C4-2B (cell line): ENCODE data around the gene UNC50.

Experiments used
- H3K27ac ChIP-seq: fragments of 450-650 bp; 2 replicates; pipeline ENCODE4 v1.5.1; 2017
- ZFX ChIP-seq: fragments of 450-650 bp; IDR thresholded peaks from 2 replicates; pipeline ENCODE4 v1.6.1; 2017
- TF ChIP-seq, protein P1 (sequence below): fragments of 450-650 bp; conservative IDR thresholded peaks from 2 replicates; pipeline ENCODE4 v1.5.1; 2017; ENCODE audit warnings: mild to moderate bottlenecking

Gene UNC50

DNA sequence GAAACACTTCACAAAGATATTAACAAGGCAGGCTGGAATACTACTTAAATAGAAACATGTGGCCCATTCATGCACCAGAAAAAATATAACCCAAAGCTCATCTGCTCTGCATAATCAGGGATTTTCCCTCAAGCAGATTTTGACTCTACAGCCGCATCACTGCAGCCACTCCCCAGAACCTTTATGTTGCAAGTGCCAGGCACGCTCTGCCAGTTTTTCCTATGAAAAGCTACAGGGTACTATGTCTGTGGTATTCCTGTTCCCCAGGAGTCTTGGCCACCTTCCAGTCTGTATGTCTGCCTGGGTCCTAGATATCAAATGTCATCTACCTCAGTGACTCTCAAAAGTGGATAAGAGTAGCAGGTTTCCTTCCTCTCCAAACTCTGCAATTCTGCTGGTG lies 3.8 kb upstream of the UNC50 start:
- TF ChIP-seq, protein P1, sequence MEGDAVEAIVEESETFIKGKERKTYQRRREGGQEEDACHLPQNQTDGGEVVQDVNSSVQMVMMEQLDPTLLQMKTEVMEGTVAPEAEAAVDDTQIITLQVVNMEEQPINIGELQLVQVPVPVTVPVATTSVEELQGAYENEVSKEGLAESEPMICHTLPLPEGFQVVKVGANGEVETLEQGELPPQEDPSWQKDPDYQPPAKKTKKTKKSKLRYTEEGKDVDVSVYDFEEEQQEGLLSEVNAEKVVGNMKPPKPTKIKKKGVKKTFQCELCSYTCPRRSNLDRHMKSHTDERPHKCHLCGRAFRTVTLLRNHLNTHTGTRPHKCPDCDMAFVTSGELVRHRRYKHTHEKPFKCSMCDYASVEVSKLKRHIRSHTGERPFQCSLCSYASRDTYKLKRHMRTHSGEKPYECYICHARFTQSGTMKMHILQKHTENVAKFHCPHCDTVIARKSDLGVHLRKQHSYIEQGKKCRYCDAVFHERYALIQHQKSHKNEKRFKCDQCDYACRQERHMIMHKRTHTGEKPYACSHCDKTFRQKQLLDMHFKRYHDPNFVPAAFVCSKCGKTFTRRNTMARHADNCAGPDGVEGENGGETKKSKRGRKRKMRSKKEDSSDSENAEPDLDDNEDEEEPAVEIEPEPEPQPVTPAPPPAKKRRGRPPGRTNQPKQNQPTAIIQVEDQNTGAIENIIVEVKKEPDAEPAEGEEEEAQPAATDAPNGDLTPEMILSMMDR = no peak
- no peak for TF ChIP-seq ZFX
- H3K27ac ChIP-seq = no peak overlapping the region

DNA sequence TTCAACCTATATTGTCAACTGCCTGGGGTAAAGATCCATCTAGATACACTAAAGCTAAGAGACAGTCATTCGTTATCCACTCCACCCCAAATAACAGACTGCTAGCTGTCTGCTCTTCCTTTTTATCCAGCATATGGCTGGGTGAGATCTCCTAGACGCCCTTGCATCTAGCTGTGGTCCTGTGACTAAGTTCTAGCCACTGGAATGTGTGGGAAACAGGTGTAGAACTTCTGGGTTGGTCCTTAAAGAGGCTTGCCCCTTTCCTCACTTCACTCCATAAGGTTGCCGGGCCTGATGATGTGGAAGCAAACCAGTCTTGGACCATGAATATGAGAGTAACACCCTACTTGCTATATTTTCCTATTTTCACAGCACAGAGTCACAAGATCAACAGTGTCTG lies 3.3 kb upstream of the UNC50 start:
- H3K27ac ChIP-seq = no peak overlapping the region
- no peak for TF ChIP-seq ZFX
- TF ChIP-seq, protein P1 = no peak

DNA sequence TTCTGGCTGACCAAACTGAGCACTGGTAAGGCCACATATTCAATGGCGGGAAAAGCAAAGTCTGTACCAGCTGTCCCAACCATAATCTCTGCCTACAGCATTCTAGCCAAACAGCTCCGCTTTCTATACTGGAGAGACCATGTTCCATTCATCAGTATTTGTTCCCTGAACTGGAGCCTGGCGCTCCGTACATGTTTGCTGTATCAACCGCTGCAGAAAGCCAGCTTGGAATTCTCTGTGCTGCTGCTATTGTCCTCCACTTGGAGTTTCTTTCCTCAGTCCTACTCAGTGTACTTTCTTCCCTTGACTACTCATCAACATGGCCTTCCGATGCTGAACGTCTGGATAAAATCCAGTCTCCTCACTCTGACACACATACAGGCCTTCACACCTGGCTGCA lies 2.0 kb upstream of the UNC50 start:
- no peak overlapping the region; the same call in 1 of the 2 replicates for H3K27ac ChIP-seq
- TF ChIP-seq, protein P1 = no peak
- no peak for TF ChIP-seq ZFX

DNA sequence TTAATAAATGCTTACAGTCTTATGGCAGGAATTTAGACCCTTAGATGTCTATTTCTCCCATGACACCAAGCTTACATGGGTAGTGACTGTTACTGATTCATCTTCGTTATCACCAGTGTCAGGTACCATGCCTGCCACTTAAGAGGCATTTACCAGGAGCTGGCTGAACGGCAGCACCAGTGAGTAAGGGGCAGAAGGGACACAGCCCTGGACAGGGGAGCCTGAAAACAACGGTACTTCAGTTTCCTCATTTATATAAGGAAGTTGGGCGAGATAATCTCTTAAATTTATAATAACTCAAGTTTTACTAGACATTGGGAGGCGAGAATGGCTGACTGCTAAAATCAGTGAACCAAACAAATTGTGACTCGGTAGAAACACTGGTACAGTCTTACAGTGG lies 1.3 kb upstream of the UNC50 start:
- H3K27ac ChIP-seq = no peak overlapping the region
- TF ChIP-seq ZFX = no peak
- TF ChIP-seq, protein P1 = no peak

DNA sequence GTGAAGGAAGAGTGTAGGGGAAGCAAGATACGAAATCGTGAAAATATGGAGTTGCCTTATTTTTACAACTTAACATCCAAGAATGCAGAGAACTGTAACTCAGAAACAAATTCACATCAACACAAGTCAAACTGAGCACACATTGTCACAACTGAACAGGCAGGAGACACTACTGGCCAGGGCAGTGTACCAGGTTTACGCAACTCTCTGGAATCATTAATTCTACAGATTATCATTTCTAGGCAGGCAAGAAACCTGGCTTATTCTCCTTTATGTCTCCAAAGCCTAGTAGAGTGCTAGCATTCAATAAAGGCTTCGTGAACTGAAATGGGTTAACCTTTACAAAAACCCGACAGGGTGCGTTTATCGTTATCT lies 661 bp upstream of the UNC50 start:
- TF ChIP-seq, protein P1 = no peak
- TF ChIP-seq ZFX = no peak
- H3K27ac ChIP-seq = peak overlapping the region; percentile 92

DNA sequence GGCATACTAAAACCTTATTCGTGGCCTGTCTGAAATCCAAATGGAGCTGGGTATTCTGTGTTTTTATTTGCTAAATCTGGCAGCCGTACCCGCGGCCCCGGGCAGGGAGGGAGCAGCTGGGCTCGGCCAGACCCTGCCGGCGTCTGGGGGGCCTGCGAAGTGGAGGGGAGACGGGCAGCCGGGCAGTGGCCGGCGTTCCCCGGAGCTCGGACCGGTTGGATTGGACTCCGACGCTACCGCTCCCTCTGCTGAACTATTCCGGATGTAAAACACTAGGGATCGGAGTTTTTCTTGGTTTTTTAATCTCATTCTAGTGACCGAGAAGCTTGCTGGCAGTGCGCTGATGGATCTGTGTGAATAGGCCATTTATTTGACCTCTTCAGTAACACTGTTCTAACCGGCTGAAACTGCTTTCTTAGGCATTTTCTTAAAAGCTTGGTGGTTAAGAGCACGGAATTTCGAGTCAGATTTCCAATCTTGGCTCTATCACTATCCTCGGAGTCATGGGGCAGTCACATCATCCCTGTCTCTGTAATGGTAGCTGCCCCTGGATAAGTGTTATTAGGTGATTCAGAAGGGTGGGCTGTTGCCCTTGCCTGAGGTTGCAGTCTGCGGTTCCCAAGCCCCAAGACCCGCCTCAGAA lies 694 bp downstream of the UNC50 start:
- TF ChIP-seq ZFX = peak; percentile 65; the same call in 1 of the 2 replicates
- TF ChIP-seq, protein P1 = no peak
- peak overlapping the region; percentile 92 for H3K27ac ChIP-seq

DNA sequence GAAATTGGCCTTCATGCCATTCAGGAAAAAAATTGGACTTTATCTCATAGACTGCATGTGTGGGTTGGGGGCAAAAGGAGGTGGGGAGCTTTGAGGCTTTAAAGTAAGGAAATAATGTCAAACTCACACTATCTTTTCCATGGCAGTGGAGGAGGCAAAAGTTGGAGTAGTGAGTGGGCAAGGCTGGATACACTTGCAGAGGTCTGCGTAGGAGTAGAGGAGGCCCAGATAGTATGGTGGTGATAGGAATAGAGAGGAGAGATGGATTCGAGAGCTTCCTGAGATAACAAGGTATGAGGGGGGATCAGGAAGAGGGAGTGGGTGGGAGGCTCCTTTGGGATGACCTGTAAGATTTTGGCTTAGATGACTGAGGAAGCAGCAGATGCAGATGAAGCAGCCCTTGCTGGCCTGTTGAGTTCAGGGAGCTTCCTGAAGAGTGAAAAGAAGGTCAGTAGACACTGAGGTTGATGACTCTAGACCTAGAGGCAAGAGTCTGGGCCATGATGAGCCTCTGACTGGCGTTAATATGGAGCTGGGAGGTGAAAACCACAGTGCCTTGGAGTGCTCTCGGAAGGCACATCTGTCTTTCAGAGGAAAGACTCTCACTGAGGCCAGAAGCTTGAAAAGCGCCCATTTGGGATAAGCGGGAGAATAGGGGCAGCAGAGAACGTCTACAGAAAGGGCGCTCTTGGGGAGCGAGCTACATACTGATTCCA lies 5.8 kb downstream of the UNC50 start:
- H3K27ac ChIP-seq = no peak overlapping the region
- TF ChIP-seq, protein P1 = no peak
- TF ChIP-seq ZFX = no peak
